Endothelial cell of umbilical vein (primary cell): Measurements from ENCODE around the gene HOXA2.

ENCODE experiments used
- EZH2 ChIP-seq: IDR thresholded peaks from 2 replicates; pipeline ENCODE4 v1.6.1; 2012; ENCODE audit warnings: borderline replicate concordance, low read depth, mild to moderate bottlenecking, moderate library complexity, low read length, inconsistent platforms; ENCODE audit not compliant: severe bottlenecking
- FOS ChIP-seq: IDR thresholded peaks from 2 replicates; pipeline ENCODE4 v1.6.1; 2011; ENCODE audit warnings: mild to moderate bottlenecking, low read length, moderate library complexity, borderline replicate concordance; ENCODE audit not compliant: insufficient read depth
- POLR2A ChIP-seq: IDR thresholded peaks from 2 replicates; pipeline ENCODE4 v1.6.1; 2012; ENCODE audit warnings: low read depth, mild to moderate bottlenecking, control low read depth, low read length
- POLR2AphosphoS5 ChIP-seq: IDR thresholded peaks from 2 replicates; pipeline ENCODE4 v1.6.1; 2012; ENCODE audit warnings: low read depth, mild to moderate bottlenecking, control low read depth, low read length, moderate library complexity; ENCODE audit not compliant: insufficient read depth
- TF ChIP-seq, protein P1 (sequence below), 2 donors: IDR thresholded peaks; 1 replicate in 1 of 2; 2 replicates in 1 of 2; pipeline ENCODE4 v1.5.1; 2011; ENCODE audit warnings: low read length in 2 of 2, mild to moderate bottlenecking in 2 of 2, moderate library complexity in 2 of 2, control low read depth in 1 of 2, inconsistent platforms in 1 of 2, low read depth in 1 of 2; ENCODE audit not compliant: insufficient read depth in 1 of 2; ENCODE audit errors: extremely low read depth in 1 of 2

DNA sequence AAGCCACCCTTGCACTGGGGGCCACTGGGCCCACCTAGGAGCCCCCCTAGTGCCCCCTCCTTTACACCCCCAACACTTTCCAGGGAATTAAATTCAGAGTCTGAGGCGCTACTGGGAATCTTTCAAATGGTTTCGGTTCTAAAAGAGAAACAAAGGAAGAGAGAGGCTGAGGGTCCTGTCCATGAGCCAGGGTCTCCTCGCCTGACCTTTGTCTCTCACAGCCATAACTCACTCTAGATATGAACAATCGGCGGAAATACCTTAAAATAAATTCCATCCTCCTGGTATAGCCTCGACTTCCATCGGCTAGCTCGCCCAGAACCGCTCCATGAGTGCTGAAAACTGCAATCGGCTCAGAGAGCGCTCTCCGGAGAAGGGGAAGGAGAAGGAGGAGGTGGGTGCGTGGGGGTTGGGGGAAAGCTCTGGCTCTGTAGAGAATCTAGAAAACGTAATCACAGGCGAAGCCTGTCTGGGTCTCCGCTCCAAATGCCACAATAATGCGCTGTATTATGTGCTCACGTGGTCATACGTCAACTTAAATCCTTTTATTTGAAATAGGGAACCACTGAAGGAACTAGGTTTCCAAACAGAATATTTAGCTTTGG is 15.5 kb upstream of the HOXA2 start:
- TF ChIP-seq POLR2A (peak; percentile 80), EZH2 (no peak), POLR2AphosphoS5 (peak; percentile 70), FOS (no peak)
- TF ChIP-seq, protein P1, sequence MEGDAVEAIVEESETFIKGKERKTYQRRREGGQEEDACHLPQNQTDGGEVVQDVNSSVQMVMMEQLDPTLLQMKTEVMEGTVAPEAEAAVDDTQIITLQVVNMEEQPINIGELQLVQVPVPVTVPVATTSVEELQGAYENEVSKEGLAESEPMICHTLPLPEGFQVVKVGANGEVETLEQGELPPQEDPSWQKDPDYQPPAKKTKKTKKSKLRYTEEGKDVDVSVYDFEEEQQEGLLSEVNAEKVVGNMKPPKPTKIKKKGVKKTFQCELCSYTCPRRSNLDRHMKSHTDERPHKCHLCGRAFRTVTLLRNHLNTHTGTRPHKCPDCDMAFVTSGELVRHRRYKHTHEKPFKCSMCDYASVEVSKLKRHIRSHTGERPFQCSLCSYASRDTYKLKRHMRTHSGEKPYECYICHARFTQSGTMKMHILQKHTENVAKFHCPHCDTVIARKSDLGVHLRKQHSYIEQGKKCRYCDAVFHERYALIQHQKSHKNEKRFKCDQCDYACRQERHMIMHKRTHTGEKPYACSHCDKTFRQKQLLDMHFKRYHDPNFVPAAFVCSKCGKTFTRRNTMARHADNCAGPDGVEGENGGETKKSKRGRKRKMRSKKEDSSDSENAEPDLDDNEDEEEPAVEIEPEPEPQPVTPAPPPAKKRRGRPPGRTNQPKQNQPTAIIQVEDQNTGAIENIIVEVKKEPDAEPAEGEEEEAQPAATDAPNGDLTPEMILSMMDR (IDR thresholded peaks at IDR 0.05; ENCODE audit: extremely low read depth in 1 of 2, insufficient read depth in 1 of 2, low read depth in 1 of 2, low read length in 2 of 2), result no peak
